ENCODE measurements around the gene PCDHGB5. TPM values are rescaled to one million over a fixed set of nuclear protein-coding genes. Genes with fewer than 3 reads are reported as not detected.
"Not testable (repeated sequence)": the region's sequence is repeated elsewhere in the genome, so short reads cannot be mapped to it uniquely, and the experiment has no call there.

The PCDHGB5 gene
- total RNA-seq, 1 donor from 2014 or later: 9.3 TPM

DNA sequence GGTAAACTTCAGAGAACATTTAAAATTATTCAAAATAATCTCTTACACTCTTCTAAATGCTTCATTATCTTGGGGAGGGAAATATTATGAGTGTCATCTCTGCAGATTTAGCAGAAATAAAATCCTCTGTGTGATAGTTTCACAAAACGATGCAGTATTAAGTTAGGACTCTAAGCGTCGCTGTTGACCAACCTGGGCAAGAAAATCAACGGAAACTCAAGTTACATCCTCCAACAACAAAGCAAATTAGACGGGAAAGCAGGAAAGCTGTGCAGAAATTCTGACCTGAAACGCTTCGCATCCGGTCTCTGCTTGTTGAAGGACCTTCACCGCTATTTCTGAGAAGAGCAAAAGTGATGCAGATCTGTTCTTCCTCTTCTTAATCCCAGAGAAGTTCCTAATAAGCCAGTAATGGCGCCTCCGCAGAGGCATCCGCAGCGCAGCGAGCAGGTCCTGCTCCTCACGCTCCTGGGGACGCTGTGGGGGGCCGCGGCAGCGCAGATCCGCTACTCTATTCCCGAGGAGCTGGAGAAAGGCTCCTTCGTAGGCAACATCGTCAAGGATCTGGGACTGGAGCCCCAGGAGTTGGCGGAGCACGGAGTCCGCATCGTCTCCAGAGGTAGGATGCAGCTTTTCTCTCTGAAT is 24.0 kb upstream of the PCDHGB5 start, which contains the start of gene PCDHGA6:
PCDHGA6 (plus strand) TSS at position 219 of the 645 bp plus-strand sequence; CDS start at position 412, 193 bp downstream.
- Mint-ChIP-seq H3K4me3 (ENCODE audit: unreplicated experiment) (peak within 1 kb of the TSS; percentile 25), H3K27me3 (ENCODE audit: unreplicated experiment) (no peaks in the 10 kb centered on the region), H3K4me1 (ENCODE audit: low read depth, unreplicated experiment) (no peaks in the 10 kb centered on the region), H3K27ac (ENCODE audit: unreplicated experiment) (no peak within 1 kb of the TSS), H3K9me3 (ENCODE audit: unreplicated experiment) (peaks cover 21% of the 10 kb centered on the region), H3K36me3 (ENCODE audit: unreplicated experiment) (peaks cover 55% of the 10 kb centered on the region)
- TF ChIP-seq, protein P1, sequence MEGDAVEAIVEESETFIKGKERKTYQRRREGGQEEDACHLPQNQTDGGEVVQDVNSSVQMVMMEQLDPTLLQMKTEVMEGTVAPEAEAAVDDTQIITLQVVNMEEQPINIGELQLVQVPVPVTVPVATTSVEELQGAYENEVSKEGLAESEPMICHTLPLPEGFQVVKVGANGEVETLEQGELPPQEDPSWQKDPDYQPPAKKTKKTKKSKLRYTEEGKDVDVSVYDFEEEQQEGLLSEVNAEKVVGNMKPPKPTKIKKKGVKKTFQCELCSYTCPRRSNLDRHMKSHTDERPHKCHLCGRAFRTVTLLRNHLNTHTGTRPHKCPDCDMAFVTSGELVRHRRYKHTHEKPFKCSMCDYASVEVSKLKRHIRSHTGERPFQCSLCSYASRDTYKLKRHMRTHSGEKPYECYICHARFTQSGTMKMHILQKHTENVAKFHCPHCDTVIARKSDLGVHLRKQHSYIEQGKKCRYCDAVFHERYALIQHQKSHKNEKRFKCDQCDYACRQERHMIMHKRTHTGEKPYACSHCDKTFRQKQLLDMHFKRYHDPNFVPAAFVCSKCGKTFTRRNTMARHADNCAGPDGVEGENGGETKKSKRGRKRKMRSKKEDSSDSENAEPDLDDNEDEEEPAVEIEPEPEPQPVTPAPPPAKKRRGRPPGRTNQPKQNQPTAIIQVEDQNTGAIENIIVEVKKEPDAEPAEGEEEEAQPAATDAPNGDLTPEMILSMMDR (IDR thresholded peaks at IDR 0.05; ENCODE audit: partially characterized antibody, unreplicated experiment): no peak
- no peak for DNase-seq

DNA sequence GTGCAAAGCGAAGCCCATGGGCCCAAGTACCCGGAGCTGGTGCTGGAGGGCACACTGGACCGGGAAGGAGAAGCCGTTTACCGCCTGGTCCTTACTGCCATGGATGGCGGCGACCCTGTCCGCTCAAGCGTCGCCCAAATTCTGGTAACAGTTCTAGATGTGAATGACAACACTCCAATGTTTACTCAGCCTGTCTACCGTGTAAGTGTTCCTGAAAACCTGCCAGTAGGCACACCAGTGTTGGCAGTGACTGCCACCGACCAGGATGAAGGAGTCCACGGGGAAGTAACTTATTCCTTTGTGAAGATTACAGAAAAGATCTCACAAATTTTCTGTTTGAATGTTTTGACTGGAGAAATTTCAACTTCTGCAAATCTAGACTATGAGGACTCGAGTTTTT is 23.1 kb upstream of the PCDHGB5 start:
- Mint-ChIP-seq H3K9me3 (ENCODE audit: unreplicated experiment) (peaks cover 21% of the 10 kb centered on the region), H3K36me3 (ENCODE audit: unreplicated experiment) (peaks cover 55% of the 10 kb centered on the region), H3K4me1 (ENCODE audit: low read depth, unreplicated experiment) (no peaks in the 10 kb centered on the region)

DNA sequence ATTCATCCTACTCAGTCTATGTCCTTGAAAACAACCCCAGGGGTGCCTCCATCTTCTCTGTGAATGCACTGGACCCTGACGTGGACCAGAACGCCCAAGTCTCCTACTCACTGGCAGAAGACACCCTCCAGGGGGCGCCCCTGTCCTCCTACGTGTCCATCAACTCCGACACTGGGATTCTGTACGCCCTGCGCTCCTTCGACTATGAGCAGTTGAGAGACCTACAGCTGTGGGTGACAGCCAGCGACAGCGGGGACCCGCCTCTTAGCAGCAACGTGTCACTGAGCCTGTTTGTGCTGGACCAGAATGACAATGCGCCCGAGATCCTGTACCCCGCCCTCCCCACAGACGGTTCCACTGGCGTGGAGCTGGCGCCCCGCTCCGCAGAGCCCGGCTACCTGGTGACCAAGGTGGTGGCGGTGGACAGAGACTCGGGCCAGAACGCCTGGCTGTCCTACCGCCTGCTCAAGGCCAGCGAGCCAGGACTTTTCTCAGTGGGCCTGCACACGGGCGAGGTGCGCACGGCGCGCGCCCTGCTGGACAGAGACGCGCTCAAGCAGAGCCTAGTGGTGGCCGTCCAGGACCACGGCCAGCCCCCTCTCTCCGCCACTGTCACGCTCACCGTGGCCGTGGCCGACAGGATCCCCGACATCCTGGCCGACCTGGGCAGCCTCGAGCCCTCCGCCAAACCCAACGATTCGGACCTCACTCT is 22.1 kb upstream of the PCDHGB5 start:
- H3K4me1 Mint-ChIP-seq (ENCODE audit: low read depth, unreplicated experiment); DNase-seq; H3K27ac Mint-ChIP-seq (ENCODE audit: unreplicated experiment); H3K27me3 Mint-ChIP-seq (ENCODE audit: unreplicated experiment); H3K4me3 Mint-ChIP-seq (ENCODE audit: unreplicated experiment): not testable (repeated sequence)
- Mint-ChIP-seq H3K9me3 (ENCODE audit: unreplicated experiment) (peaks cover 18% of the 10 kb centered on the region), H3K36me3 (ENCODE audit: unreplicated experiment) (peaks cover 46% of the 10 kb centered on the region)

More for the DNA sequence above, 23.1 kb upstream of the PCDHGB5 start:
- H3K4me3 Mint-ChIP-seq (ENCODE audit: unreplicated experiment): no peak overlapping the region
- DNase-seq: no peak
- no peaks in the 10 kb centered on the region for H3K27me3 Mint-ChIP-seq (ENCODE audit: unreplicated experiment)
- no peak overlapping the region for H3K27ac Mint-ChIP-seq (ENCODE audit: unreplicated experiment)
- TF ChIP-seq, protein P1 (IDR thresholded peaks at IDR 0.05; ENCODE audit: partially characterized antibody, unreplicated experiment): no peak

DNA sequence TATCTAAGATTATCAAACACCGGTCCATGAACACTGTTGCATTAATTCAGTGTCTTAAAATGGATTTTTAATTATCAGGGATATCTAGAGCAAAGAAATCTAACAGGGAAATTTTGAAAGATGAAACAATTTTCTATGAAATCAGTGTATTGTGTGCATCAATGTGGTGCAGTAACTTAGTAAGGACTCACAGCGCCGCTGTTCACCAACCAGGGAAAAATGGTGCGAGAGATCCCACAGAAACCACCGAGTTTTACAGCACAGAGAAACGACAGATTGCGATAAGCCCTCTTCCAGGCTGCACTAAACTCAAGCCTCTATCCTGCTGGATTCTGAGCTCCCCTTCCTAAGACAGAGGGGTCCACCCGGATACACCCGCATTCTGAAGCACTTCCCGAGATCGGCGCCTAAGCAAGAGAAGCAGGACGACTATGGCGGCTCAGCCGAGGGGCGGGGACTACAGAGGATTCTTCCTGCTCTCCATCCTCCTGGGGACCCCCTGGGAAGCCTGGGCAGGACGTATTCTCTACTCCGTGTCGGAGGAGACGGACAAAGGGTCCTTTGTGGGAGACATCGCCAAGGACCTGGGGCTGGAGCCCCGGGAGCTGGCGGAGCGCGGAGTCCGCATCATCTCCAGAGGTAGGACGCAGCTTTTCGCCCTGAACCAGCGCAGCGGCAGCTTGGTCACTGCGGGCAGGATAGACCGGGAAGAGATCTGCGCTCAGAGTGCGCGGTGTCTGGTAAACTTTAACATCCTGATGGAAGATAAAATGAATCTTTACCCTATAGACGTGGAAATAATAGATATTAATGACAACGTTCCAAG is 15.1 kb upstream of the PCDHGB5 start, which contains the start of gene PCDHGA7:
PCDHGA7 (plus strand) TSS at position 274 of the 826 bp plus-strand sequence; CDS start at position 432, 158 bp downstream.
- Mint-ChIP-seq H3K27me3 (ENCODE audit: unreplicated experiment) (no peaks in the 10 kb centered on the region), H3K9me3 (ENCODE audit: unreplicated experiment) (peaks cover 20% of the 10 kb centered on the region), H3K4me1 (ENCODE audit: low read depth, unreplicated experiment) (no peaks in the 10 kb centered on the region), H3K4me3 (ENCODE audit: unreplicated experiment) (peak within 1 kb of the TSS; percentile 38), H3K27ac (ENCODE audit: unreplicated experiment) (no peak within 1 kb of the TSS), H3K36me3 (ENCODE audit: unreplicated experiment) (peaks cover 55% of the 10 kb centered on the region)
- DNase-seq: no peak
- TF ChIP-seq, protein P1 (IDR thresholded peaks at IDR 0.05; ENCODE audit: partially characterized antibody, unreplicated experiment): no peak

DNA sequence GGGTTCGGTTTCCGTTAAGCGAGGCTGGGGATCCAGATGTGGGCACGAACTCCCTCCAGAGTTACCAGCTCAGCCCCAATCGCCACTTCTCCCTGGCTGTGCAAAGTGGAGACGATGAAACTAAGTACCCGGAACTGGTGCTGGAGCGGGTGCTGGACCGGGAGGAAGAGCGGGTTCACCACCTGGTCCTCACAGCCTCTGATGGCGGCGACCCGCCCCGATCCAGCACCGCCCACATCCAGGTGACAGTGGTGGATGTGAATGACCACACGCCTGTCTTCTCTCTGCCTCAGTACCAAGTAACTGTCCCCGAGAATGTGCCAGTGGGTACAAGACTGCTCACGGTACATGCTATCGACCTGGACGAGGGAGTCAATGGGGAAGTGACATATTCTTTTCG is 14.4 kb upstream of the PCDHGB5 start:
- no peaks in the 10 kb centered on the region for H3K27me3 Mint-ChIP-seq (ENCODE audit: unreplicated experiment)
- no peaks in the 10 kb centered on the region for H3K4me1 Mint-ChIP-seq (ENCODE audit: low read depth, unreplicated experiment)
- no peak for DNase-seq
- no peak overlapping the region for H3K4me3 Mint-ChIP-seq (ENCODE audit: unreplicated experiment)
- H3K9me3 Mint-ChIP-seq (ENCODE audit: unreplicated experiment): peaks cover 22% of the 10 kb centered on the region
- peaks cover 58% of the 10 kb centered on the region for H3K36me3 Mint-ChIP-seq (ENCODE audit: unreplicated experiment)
- no peak overlapping the region for H3K27ac Mint-ChIP-seq (ENCODE audit: unreplicated experiment)
- TF ChIP-seq, protein P1 (IDR thresholded peaks at IDR 0.05; ENCODE audit: partially characterized antibody, unreplicated experiment): no peak
